NCI-H128 (cell line): ENCODE results near the gene PTPN20.
"Not testable (repeated sequence)": the region's sequence is repeated elsewhere in the genome, so short reads cannot be mapped to it uniquely, and the experiment has no call there.

Experiments
- DNase-seq: peaks from one replicate; lab custom pipeline; 2025; ENCODE audit not compliant: unreplicated experiment; lab: John Stamatoyannopoulos, UW

PTPN20 gene, protein sequence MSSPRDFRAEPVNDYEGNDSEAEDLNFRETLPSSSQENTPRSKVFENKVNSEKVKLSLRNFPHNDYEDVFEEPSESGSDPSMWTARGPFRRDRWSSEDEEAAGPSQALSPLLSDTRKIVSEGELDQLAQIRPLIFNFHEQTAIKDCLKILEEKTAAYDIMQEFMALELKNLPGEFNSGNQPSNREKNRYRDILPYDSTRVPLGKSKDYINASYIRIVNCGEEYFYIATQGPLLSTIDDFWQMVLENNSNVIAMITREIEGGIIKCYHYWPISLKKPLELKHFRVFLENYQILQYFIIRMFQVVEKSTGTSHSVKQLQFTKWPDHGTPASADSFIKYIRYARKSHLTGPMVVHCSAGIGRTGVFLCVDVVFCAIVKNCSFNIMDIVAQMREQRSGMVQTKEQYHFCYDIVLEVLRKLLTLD

DNA sequence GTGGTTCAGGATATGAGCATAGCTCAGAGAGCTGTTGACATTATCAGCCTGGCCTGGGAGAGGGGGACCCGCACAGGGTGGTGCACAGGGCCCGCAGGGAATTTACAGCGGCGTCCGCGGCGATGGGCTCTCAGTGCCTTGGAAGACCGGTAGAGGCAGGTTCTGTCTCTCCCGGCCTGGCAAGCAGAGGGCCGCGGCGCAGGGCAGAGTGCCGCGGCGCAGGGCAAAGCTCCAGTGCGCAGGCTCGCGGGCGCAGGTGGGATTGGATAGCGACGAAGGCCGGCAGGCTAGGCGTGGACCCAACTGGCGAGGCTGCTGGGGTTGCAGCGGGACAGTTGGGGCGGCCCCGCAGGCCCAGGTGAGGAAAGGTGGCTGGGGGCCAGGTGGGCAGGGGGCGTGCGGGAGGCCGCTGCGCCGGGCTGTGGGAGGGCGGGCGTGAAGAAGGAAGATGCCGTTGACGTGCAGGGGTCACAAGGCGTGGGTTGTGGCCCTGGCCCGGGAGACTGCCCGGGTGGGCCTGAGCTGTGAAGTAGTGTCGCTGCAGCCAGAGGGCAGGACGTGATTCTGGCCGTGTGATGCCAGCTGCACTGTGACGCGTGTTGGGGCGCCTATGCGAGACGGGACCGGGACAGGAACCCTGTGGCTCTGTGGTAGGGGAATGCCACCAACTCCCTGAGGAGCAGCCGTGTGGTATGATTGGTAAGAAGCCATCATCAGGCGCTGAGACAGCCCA is at the start of gene PTPN20:
Gene PTPN20 (plus strand): TSS at position 285 of the 733 bp plus-strand sequence. CDS start 21,072 bp downstream, outside the sequence.
- DNase-seq = not testable (repeated sequence)

- not testable (repeated sequence) for DNase-seq
These were observed 41.5 kb upstream of the PTPN20 start for GRCh38 chr10:46869716-46870115.

GRCh38 chr10:46871583-46871982 is 39.6 kb upstream of the PTPN20 start:
- not testable (repeated sequence) for DNase-seq

- not testable (repeated sequence) for DNase-seq
These were observed 35.9 kb upstream of the PTPN20 start for GRCh38 chr10:46875304-46875703.

DNA sequence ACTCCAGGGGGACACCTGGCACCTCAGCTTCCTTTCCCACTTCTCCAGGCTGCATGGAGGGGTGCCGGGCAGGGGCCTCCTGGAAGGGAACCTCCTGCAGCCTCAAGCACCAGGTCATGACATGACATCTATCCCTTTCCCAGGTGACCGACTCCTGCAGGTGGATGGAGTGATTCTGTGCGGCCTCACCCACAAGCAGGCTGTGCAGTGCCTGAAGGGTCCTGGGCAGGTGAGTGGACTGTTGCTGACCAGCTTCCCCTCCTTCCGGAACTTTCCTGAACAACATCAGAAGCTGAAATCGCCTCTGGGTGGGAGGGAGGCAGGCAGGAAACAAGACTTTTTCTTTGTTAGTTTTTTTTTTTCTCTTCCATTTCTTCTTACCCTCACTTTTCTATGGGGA is 34.5 kb upstream of the PTPN20 start:
- DNase-seq = not testable (repeated sequence)

GRCh38 chr10:46878761-46879160 is 32.5 kb upstream of the PTPN20 start:
- DNase-seq = not testable (repeated sequence)

DNA sequence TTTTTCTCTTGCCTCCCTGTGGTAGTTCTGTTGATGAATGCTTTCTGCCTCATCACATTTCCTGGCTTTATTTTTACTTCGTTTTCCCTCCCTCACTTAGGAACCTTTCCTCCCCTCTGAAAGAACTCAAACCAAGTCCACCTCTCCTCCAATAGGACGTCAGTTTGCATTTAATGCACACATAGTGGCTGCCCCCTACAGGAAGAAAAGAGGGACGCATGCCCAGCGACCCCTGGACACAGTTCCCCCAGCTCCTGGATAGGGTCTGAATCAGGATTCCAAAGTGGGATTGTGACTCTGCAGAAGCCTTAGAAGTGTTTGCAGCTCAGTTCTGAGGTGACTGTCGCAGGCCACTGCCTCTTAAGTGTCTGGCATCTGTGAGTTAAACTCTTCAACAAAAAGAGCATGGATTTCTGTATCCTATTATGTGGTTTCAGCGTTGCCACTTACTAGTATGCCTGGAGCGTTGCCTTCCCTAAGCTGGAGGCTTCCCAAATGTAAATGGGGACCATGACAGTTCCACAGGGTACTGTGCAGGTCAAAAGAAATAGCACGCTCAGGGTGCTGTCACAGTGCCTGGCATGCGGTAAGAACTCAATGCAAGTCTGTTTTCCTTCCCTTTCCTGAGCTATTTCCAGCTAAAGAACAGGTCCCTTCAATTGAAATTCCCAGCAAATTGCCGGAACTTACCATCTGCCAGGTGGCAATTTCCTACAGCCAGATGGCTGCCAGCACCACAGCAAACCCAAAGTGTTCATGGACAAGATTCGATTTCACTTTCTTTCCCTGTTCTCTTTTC is 20.2 kb upstream of the PTPN20 start:
- not testable (repeated sequence) for DNase-seq

DNA sequence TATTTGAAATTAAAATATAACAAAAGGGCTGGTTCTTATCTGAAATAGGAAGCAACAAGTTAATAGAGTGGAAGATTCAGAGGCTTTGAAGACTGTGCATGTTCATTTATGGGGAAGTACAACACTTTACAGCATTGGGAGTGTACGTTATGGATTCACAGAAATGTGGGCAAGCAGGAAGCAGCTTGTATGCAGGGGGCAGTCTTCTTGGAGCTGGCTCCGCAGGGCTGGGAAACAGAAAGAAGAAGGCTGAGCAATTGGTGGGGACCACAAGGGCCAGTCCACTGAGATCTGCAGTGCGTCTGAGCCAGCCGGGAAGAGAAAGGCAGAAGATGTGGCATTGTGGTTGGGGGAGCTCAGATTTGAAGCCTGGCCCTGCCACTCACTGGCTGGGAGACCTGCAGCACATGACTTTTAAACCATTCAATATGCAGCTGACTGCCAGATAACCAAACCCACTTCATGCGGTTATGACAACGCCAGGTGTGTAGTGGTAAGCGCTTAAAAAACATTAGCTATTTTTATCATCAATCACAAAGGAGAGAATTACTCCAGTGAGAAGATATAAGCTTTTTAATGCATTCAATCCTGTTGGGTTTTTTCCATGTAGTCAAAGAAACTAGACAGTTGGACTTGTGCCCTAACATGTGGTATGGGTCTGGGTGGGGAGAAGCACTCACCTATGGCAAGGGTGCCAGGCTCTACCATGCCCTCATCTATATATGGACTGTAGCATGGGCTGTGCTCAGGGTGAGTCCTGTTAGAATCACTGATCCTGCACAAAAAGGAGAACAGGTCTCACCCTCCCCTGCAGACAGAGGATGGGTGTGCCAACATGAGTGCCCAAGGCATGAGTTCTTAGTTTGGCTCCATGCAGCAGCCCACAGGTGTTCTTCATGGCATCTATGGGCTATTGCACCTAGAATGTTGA is 14.2 kb upstream of the PTPN20 start:
- not testable (repeated sequence) for DNase-seq

- not testable (repeated sequence) for DNase-seq
These were observed 10.0 kb upstream of the PTPN20 start for GRCh38 chr10:46901247-46901646.

DNA sequence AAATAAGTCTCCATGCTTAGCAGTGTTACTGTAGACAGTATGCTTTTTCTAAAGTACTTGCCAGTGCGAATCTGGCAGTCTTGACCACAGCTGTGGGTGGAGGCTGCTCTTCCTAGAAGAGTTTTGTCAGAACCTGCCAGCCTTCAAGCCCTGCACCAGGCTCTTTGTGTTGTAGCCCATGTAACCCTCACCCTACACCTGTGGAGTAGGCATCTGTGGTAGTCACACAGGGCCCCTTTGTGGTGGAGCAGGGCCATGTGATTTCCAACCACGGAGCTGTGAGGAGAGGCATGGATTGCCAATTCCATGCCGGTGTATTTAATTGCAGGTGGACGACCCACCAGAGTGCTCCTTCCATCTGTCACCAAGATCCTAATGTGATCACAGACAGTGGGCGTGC is 7.4 kb upstream of the PTPN20 start:
- DNase-seq = not testable (repeated sequence)

DNA sequence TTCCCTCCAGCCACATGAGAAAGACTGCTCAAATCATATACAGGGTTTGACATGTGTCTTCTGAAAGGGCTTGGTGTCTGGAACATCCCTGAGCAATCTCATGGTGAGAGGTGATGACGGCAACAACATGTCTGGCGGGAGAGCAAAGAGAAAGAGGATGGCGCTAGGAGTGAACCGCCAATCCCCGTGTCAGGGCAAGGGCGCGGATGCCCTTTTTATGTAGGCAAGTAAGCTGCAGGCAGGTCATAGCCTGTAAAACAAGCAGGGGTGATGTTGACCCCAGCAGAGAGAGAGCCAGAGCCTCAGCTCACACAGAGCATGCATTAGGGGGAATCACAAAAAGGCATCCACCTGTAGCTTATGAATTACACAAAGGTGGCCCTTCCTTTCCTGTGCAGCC is 4.9 kb upstream of the PTPN20 start:
- DNase-seq = not testable (repeated sequence)

- DNase-seq = not testable (repeated sequence)
These were observed 3.8 kb upstream of the PTPN20 start for GRCh38 chr10:46907185-46908117.

DNA sequence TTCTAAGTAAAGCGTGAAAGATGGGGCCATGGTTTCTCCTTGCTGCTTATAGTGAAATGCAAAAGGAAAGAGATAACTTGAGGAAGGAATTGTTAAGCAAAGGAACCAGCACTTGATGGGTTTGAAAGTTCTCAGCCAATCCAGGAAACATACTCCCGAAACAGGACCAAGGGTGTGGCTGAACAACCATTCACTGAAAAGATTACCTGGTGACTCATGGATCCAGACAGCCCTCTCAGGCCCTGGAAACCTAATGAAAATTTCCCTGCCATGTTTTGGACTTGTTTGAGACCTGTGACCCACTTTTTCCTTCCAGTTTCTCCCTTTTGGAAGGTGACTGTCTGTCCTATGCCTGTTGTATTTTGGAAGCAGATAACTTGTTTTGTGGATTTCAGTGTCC is 11.3 kb downstream of the PTPN20 start:
- not testable (repeated sequence) for DNase-seq

DNA sequence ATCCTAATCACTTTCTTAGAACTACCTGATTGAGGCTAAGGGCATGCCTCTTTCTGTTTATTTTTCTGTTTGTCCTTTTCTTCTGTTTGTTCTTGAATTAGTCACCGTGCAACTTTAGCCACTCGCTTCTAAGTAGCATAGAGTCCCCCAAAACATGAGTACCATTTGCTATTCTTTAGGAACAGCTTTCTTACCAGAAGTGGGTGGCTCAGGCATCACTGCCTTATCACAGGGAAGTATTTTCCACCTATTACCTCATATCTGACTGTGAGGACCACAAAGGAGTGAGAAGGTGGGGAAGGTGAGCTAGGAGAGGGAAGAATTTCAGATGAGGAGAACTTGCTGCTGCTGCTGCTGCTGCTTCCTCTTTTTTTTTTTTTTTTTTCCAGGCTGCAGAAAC is 13.9 kb downstream of the PTPN20 start:
- not testable (repeated sequence) for DNase-seq

DNA sequence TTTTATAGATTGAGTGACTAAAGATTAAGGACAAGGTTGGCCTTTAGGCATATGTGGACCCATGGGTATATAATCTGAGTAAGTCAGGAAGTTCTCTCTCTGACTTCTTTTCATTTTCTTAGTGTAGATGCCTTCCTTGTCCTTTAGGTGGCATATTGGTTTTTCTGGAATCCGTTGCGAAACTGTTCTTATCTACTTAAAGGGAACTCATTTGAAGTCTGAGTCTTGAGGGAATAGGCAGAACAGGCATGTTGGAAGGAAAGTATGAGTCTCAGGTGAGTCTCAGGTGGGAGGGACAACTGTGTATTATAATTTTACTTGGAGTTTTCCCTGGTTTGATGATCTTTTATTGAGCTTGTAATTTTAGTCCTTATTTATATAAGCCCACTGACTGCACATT is 14.6 kb downstream of the PTPN20 start:
- not testable (repeated sequence) for DNase-seq

DNA sequence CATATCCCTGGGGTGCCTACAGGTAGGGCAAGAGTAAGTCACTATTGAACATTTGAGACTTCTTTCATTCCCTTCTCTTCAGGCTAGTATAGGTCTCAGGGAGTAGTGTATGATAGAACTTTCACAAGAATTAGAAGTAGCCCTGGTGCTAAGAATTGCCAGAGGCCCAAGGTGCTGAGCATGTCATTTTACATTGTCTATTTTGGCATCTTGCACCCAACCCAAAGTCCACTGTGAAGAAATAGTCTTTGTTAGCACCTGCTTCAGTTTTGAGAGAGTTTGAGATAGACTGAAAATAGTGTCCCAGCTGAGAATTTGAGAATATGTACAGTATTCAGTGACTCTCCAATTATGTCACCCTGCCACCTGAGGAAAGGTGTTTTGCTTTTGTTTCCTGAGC is 17.6 kb downstream of the PTPN20 start:
- not testable (repeated sequence) for DNase-seq

GRCh38 chr10:46932383-46932782 is 21.2 kb downstream of the PTPN20 start:
- DNase-seq = not testable (repeated sequence)

GRCh38 chr10:46941091-46941490 is 29.9 kb downstream of the PTPN20 start:
- DNase-seq = not testable (repeated sequence)
